ENCODE results near the gene PDK4.

Gene PDK4

GRCh38 chr7:95535662-95536061 is 60.7 kb downstream of the PDK4 start:
- no peak for DNase-seq

GRCh38 chr7:95534796-95535195 is 61.5 kb downstream of the PDK4 start:
- DNase-seq = no peak
